ENCODE measurements around the gene PARD3B.

PARD3B gene

GRCh38 chr2:205094031-205094430, 548.8 kb downstream of the PARD3B start:
- DNase-seq (ENCODE audit: insufficient read length), result no peak
- no peak for FAIRE-seq
- TF ChIP-seq POLR2A (IDR thresholded peaks at IDR 0.05; ENCODE audit: low read depth, low read length) (no peak), TAF1 (IDR thresholded peaks at IDR 0.05; ENCODE audit: borderline replicate concordance, low read depth, low read length) (no peak), POLR2AphosphoS5 (IDR thresholded peaks at IDR 0.05; ENCODE audit: low read depth, low read length) (no peak)

DNA sequence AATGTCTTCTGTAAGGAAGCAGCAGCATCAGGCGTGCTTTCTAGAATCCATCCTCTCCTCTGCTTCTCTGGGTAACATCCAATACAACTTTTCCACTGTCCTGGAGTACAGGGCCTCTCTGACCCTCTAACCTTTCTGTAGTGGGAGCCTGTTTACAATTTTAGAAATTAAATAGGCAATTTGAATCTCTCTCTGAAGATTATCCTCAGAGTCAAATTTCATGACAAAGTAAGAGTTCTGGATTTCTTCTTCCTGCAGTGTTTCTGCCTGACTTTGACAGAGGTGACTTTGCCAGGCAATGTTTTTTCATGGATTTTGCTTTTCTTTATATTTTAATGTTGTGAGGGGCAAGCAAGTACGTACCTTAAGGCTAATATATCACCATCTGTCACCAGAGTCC, 558.4 kb downstream of the PARD3B start:
- TF ChIP-seq POLR2AphosphoS5 (IDR thresholded peaks at IDR 0.05; ENCODE audit: low read depth, low read length) (no peak), POLR2A (IDR thresholded peaks at IDR 0.05; ENCODE audit: low read depth, low read length) (no peak), TAF1 (IDR thresholded peaks at IDR 0.05; ENCODE audit: borderline replicate concordance, low read depth, low read length) (no peak)
- DNase-seq (ENCODE audit: insufficient read length), result no peak
- FAIRE-seq, result no peak

GRCh38 chr2:205107810-205108209, 562.5 kb downstream of the PARD3B start:
- no peak for FAIRE-seq
- DNase-seq (ENCODE audit: insufficient read length), result no peak
- TF ChIP-seq POLR2AphosphoS5 (IDR thresholded peaks at IDR 0.05; ENCODE audit: low read depth, low read length) (no peak), POLR2A (IDR thresholded peaks at IDR 0.05; ENCODE audit: low read depth, low read length) (no peak), TAF1 (IDR thresholded peaks at IDR 0.05; ENCODE audit: borderline replicate concordance, low read depth, low read length) (no peak)

DNA sequence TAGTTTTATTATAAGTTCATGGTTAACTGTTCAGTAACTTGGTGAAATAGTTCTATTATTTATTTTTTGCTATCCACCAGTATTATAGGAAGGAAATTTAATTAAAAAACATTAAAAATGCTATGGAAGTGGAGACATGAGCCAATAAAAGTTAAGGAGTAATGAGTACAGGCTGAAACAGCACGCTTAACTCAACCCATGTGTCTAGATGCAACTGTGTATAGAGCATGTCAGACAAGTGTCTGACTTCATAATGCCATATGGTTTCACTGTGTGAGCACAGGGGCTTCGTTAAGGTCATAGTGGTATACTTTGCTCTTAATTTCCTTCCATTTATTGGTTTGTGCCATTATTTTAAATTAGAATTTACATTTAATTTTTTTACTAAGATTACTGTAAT, 570.2 kb downstream of the PARD3B start:
- TF ChIP-seq POLR2A (IDR thresholded peaks at IDR 0.05; ENCODE audit: low read depth, low read length) (no peak), POLR2AphosphoS5 (IDR thresholded peaks at IDR 0.05; ENCODE audit: low read depth, low read length) (no peak), TAF1 (IDR thresholded peaks at IDR 0.05; ENCODE audit: borderline replicate concordance, low read depth, low read length) (no peak)
- FAIRE-seq (no peak), DNase-seq (ENCODE audit: insufficient read length) (no peak)

GRCh38 chr2:205117125-205117524, 571.9 kb downstream of the PARD3B start:
- FAIRE-seq (no peak), DNase-seq (ENCODE audit: insufficient read length) (no peak)
- no peak for TF ChIP-seq POLR2AphosphoS5 (IDR thresholded peaks at IDR 0.05; ENCODE audit: low read depth, low read length)
- no peak for TF ChIP-seq TAF1 (IDR thresholded peaks at IDR 0.05; ENCODE audit: borderline replicate concordance, low read depth, low read length)
- no peak for TF ChIP-seq POLR2A (IDR thresholded peaks at IDR 0.05; ENCODE audit: low read depth, low read length)

GRCh38 chr2:205119136-205119535, 573.9 kb downstream of the PARD3B start:
- FAIRE-seq (no peak), DNase-seq (ENCODE audit: insufficient read length) (no peak)
- TF ChIP-seq POLR2AphosphoS5 (IDR thresholded peaks at IDR 0.05; ENCODE audit: low read depth, low read length) (no peak), TAF1 (IDR thresholded peaks at IDR 0.05; ENCODE audit: borderline replicate concordance, low read depth, low read length) (no peak), POLR2A (IDR thresholded peaks at IDR 0.05; ENCODE audit: low read depth, low read length) (no peak)

- FAIRE-seq (no peak), DNase-seq (ENCODE audit: insufficient read length) (no peak)
- TF ChIP-seq POLR2AphosphoS5 (IDR thresholded peaks at IDR 0.05; ENCODE audit: low read depth, low read length) (no peak), POLR2A (IDR thresholded peaks at IDR 0.05; ENCODE audit: low read depth, low read length) (no peak), TAF1 (IDR thresholded peaks at IDR 0.05; ENCODE audit: borderline replicate concordance, low read depth, low read length) (no peak)
Observed at GRCh38 chr2:205128726-205129125, 583.5 kb downstream of the PARD3B start.

DNA sequence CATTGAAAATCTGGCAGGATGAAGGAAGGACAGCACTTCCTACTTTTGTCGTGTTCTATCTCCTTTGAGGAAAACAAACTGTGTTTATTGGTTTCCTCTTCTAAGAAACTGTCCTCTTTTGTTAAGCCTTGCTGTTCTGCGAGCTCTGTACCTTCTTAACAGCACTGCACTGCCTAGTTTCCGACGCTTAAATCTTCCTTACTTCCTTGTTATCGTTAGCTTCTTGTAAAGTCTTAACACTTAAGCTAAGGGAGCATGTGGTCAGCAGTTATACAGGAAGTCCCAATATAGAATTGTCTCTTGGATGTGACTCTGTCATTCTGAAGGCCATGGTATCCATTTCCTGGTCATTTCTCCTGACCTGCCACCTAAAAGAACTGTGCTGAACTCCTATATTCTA, 584.3 kb downstream of the PARD3B start:
- TF ChIP-seq TAF1 (IDR thresholded peaks at IDR 0.05; ENCODE audit: borderline replicate concordance, low read depth, low read length) (no peak), POLR2AphosphoS5 (IDR thresholded peaks at IDR 0.05; ENCODE audit: low read depth, low read length) (no peak), POLR2A (IDR thresholded peaks at IDR 0.05; ENCODE audit: low read depth, low read length) (no peak)
- FAIRE-seq, result no peak
- DNase-seq (ENCODE audit: insufficient read length), result no peak

- FAIRE-seq, result no peak
- DNase-seq (ENCODE audit: insufficient read length), result no peak
Observed at GRCh38 chr2:205130111-205130829, 585.0 kb downstream of the PARD3B start.

DNA sequence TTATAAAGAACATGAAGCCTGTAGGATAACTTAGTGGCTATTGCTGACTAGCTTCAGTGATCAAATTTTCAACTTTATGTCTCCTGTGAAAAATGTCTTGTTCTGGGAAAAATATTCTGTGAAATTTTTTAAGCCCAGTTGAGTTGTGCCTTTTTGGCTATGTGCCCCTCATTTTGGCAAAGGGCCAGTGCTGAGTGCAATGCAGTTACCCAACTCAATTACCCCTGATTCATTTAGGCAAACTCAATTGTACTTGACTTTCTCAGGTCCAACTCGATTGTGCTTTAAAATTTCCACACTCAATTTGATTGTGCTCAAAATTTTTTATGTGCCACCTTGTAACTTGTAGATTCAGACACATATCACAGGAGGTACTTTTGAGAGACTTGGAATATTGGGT, 588.3 kb downstream of the PARD3B start:
- FAIRE-seq, result no peak
- no peak for DNase-seq (ENCODE audit: insufficient read length)
- TF ChIP-seq POLR2A (IDR thresholded peaks at IDR 0.05; ENCODE audit: low read depth, low read length) (no peak), POLR2AphosphoS5 (IDR thresholded peaks at IDR 0.05; ENCODE audit: low read depth, low read length) (no peak)

More at GRCh38 chr2:205130111-205130829, 585.0 kb downstream of the PARD3B start:
- no peak for TF ChIP-seq TAF1 (IDR thresholded peaks at IDR 0.05; ENCODE audit: borderline replicate concordance, low read depth, low read length)
- no peak for TF ChIP-seq POLR2AphosphoS5 (IDR thresholded peaks at IDR 0.05; ENCODE audit: low read depth, low read length)
- no peak for TF ChIP-seq POLR2A (IDR thresholded peaks at IDR 0.05; ENCODE audit: low read depth, low read length)

DNA sequence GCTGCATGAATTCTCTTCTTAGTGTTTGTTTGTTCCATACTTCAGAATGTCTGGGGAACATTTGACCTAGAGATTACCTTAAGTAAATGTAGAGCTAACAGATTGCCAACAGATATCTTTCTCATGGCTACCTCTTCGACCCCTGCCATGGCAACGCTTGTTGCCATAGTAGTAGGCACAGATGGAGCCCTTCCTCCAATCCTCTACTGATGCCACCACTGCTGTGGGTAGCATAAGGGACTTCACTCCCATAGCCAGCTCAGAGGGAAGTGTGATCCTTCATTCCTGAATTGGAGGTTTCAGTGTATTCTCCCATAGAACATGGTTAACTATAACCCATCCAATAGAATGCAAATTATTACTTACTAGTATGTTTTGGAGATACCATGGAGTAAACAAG, 593.5 kb downstream of the PARD3B start:
- FAIRE-seq, result no peak
- no peak for DNase-seq (ENCODE audit: insufficient read length)
- no peak for TF ChIP-seq POLR2AphosphoS5 (IDR thresholded peaks at IDR 0.05; ENCODE audit: low read depth, low read length)
- TF ChIP-seq POLR2A (IDR thresholded peaks at IDR 0.05; ENCODE audit: low read depth, low read length), result no peak
- no peak for TF ChIP-seq TAF1 (IDR thresholded peaks at IDR 0.05; ENCODE audit: borderline replicate concordance, low read depth, low read length)

GRCh38 chr2:205139822-205140463, 594.7 kb downstream of the PARD3B start:
- no peak for TF ChIP-seq TAF1 (IDR thresholded peaks at IDR 0.05; ENCODE audit: borderline replicate concordance, low read depth, low read length)
- no peak for TF ChIP-seq POLR2A (IDR thresholded peaks at IDR 0.05; ENCODE audit: low read depth, low read length)
- no peak for TF ChIP-seq POLR2AphosphoS5 (IDR thresholded peaks at IDR 0.05; ENCODE audit: low read depth, low read length)
- FAIRE-seq (no peak), DNase-seq (ENCODE audit: insufficient read length) (no peak)

Measured in GM12892 (cell line).